Keratinocyte (primary cell): ENCODE results near the gene OXNAD1. TPM values are rescaled to one million over a fixed set of nuclear protein-coding genes. Genes with fewer than 3 reads are reported as not detected.

Source experiments
- DNase-seq: peaks from one replicate; pipeline ENCODE4 v3.0.0-alpha.2; 2011; ENCODE audit warnings: low read depth, missing footprints, low spot score
- FAIRE-seq: peaks from 2 replicates; lab custom pipeline; 2011; peaks lifted over from hg19 to GRCh38; lab: Jason Lieb, UNC
- H2AFZ ChIP-seq: 2 replicates; pipeline ENCODE4 v1.6.0; 2012; ENCODE audit warnings: low read length, control low read depth, inconsistent platforms; ENCODE audit not compliant: control insufficient read depth
- H3K27ac ChIP-seq: 2 replicates; pipeline ENCODE4 v1.5.1; 2011; ENCODE audit warnings: low read length; ENCODE audit not compliant: control insufficient read depth, insufficient read depth
- H3K27me3 ChIP-seq: 3 replicates; pipeline ENCODE4 v1.6.0; 2011; ENCODE audit warnings: low read length; ENCODE audit not compliant: control insufficient read depth, insufficient read depth; ENCODE audit errors: extremely low read depth
- H3K36me3 ChIP-seq, 2 experiments: 2 replicates in 1 of 2; 3 replicates in 1 of 2; pipeline ENCODE4 v1.5.1; 2011; ENCODE audit warnings: low read length in 2 of 2, mild to moderate bottlenecking in 1 of 2; ENCODE audit not compliant: control insufficient read depth in 2 of 2, insufficient read depth in 2 of 2; ENCODE audit errors: extremely low read depth in 1 of 2
- H3K4me1 ChIP-seq: 3 replicates; pipeline ENCODE4 v1.5.1; 2011; ENCODE audit warnings: low read length; ENCODE audit not compliant: control insufficient read depth, insufficient read depth; ENCODE audit errors: extremely low read depth
- H3K4me2 ChIP-seq: 3 replicates; pipeline ENCODE4 v1.6.0; 2011; ENCODE audit warnings: low read depth, low read length; ENCODE audit not compliant: control insufficient read depth, insufficient read depth; ENCODE audit errors: extremely low read depth
- H3K4me3 ChIP-seq, 3 experiments: fragments of 200-600 bp in 1 of 3; sonication (generic) in 1 of 3; 2 replicates in 2 of 3; 3 replicates in 1 of 3; pipeline ENCODE4 v1.5.1; 2011 to 2016; ENCODE audit warnings: low read length in 3 of 3, mild to moderate bottlenecking in 3 of 3, control low read depth in 2 of 3, inconsistent platforms in 1 of 3, low read depth in 1 of 3, mixed read lengths in 1 of 3, mixed run types in 1 of 3, moderate library complexity in 1 of 3; ENCODE audit not compliant: control insufficient read depth in 2 of 3, insufficient read depth in 2 of 3; ENCODE audit errors: extremely low read depth in 1 of 3
- H3K79me2 ChIP-seq: 2 replicates; pipeline ENCODE4 v1.6.0; 2012; ENCODE audit warnings: low read length; ENCODE audit not compliant: control insufficient read depth, insufficient read depth
- H3K9ac ChIP-seq: 3 replicates; pipeline ENCODE4 v1.6.0; 2011; ENCODE audit warnings: low read length; ENCODE audit not compliant: control insufficient read depth, insufficient read depth; ENCODE audit errors: extremely low read depth
- H3K9me1 ChIP-seq: 3 replicates; pipeline ENCODE4 v1.6.0; 2011; ENCODE audit warnings: low read length; ENCODE audit not compliant: control insufficient read depth, insufficient read depth; ENCODE audit errors: extremely low read depth
- H3K9me3 ChIP-seq: 2 replicates; pipeline ENCODE4 v1.5.1; 2012; ENCODE audit warnings: low read depth, low read length; ENCODE audit not compliant: control insufficient read depth
- H4K20me1 ChIP-seq: 3 replicates; pipeline ENCODE4 v1.6.0; 2011; ENCODE audit warnings: low read length; ENCODE audit not compliant: control insufficient read depth, insufficient read depth; ENCODE audit errors: extremely low read depth
- EZH2 ChIP-seq: IDR thresholded peaks from one replicate; pipeline ENCODE4 v1.6.1; 2012; ENCODE audit warnings: inconsistent platforms, mild to moderate bottlenecking, low read length, moderate library complexity
- dilution Hi-C: fragments of 300-500 bp; cut with MboI; formaldehyde crosslinking; loops from one replicate; pipeline ENCODE4 v1.7.0; 2020; ENCODE audit warnings: low sequenced_read_pairs; ENCODE audit not compliant: extremely low pct_ligation_motif_present
- polyA plus RNA-seq, 5 experiments: library from polyadenylated mRNA; depleted of rRNA in 3 of 5; stranded (reverse) in 3 of 5; stranded (forward) in 1 of 5; unstranded in 1 of 5; fragments of >200 nt; gene quantifications; 1 replicate in 1 of 5; 2 replicates in 3 of 5; 3 replicates in 1 of 5; pipeline versions ENCODE4 v1.2.1 to v1.2.3, GENCODE V29; 2011 to 2012; ENCODE audit warnings: missing spikeins in 2 of 5, low read depth in 1 of 5, low replicate concordance in 1 of 5
- TF ChIP-seq, protein P1 (sequence below), 3 experiments: IDR thresholded peaks in 1 of 3; conservative IDR thresholded peaks in 1 of 3; optimal IDR thresholded peaks in 1 of 3; 2 replicates in 2 of 3; 3 replicates in 1 of 3; pipeline versions ENCODE3 to v1.5.1; 2011; ENCODE audit warnings: low read length in 3 of 3, mild to moderate bottlenecking in 3 of 3, moderate library complexity in 2 of 3, control low read depth in 1 of 3, inconsistent platforms in 1 of 3; ENCODE audit not compliant: insufficient read depth in 2 of 3; ENCODE audit errors: extremely low read depth in 1 of 3

The OXNAD1 gene
- polyA plus RNA-seq, 1 donor (not counting 4 experiments of a cell fraction or from before 2014, with no cell fraction given): 15.2 TPM

DNA sequence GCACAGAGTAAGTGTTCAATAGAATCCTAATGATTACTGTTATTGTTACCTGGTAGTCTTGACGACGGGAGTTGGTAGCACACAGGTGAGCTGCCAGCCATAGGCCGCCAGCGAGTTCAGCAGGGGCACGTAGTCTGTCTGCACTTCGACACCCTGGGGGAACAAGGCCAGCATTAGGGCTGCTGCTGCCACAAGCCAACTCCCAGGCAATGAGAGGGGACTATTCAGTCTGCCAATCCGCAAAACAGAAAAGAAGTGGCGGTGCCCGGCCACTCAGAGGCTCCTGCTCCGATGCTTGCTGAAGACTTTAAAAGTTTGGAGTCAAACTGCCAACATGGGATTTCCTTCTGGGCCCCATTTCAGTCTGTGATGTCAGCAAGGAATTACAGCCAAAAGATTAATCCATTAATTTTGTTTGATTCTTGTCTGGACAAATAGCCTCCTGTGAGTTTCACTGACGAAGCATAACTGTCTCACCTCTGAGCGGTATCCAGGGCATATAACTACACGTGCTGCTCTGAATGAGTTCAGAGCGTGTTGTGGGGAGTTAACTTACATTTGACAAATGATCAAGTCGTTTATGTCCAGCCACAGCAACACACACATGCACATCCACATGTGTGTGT lies 61.8 kb downstream of the OXNAD1 start:
- dilution Hi-C loops: no loop called here
- no peak overlapping the region for H3K4me2 ChIP-seq
- no peaks in the 10 kb centered on the region for H3K9me1 ChIP-seq
- H3K27ac ChIP-seq: no peak overlapping the region
- peaks cover 6 to 12% of the 10 kb centered on the region in 2 experiments for H3K36me3 ChIP-seq
- no peaks in the 10 kb centered on the region for H3K4me1 ChIP-seq
- peaks cover 6% of the 10 kb centered on the region for H3K9me3 ChIP-seq
- H3K79me2 ChIP-seq: no peaks in the 10 kb centered on the region
- H3K9ac ChIP-seq: no peak overlapping the region
- no peaks in the 10 kb centered on the region for H3K27me3 ChIP-seq
- DNase-seq (no peak), FAIRE-seq (no peak)
- no peak overlapping the region for H2AFZ ChIP-seq
- TF ChIP-seq, protein P1, sequence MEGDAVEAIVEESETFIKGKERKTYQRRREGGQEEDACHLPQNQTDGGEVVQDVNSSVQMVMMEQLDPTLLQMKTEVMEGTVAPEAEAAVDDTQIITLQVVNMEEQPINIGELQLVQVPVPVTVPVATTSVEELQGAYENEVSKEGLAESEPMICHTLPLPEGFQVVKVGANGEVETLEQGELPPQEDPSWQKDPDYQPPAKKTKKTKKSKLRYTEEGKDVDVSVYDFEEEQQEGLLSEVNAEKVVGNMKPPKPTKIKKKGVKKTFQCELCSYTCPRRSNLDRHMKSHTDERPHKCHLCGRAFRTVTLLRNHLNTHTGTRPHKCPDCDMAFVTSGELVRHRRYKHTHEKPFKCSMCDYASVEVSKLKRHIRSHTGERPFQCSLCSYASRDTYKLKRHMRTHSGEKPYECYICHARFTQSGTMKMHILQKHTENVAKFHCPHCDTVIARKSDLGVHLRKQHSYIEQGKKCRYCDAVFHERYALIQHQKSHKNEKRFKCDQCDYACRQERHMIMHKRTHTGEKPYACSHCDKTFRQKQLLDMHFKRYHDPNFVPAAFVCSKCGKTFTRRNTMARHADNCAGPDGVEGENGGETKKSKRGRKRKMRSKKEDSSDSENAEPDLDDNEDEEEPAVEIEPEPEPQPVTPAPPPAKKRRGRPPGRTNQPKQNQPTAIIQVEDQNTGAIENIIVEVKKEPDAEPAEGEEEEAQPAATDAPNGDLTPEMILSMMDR (optimal IDR thresholded peaks at IDR 0.05 in 1 of 3, IDR thresholded peaks at IDR 0.05 in 1 of 3, conservative IDR thresholded peaks at IDR 0.05 in 1 of 3; ENCODE audit: extremely low read depth in 1 of 3, insufficient read depth in 2 of 3, low read length in 3 of 3): no peak
- TF ChIP-seq EZH2: no peak
- no peak overlapping the region for H3K4me3 ChIP-seq
- no peaks in the 10 kb centered on the region for H4K20me1 ChIP-seq

- Histone ChIP-seq H3K9me3 (peaks cover 6% of the 10 kb centered on the region), H3K4me2 (no peak overlapping the region), H3K4me3 (no peak overlapping the region), H3K4me1 (no peaks in the 10 kb centered on the region), H3K27me3 (no peaks in the 10 kb centered on the region), H4K20me1 (no peaks in the 10 kb centered on the region), H3K36me3 (peaks cover 5 to 10% of the 10 kb centered on the region in 2 experiments), H3K79me2 (no peaks in the 10 kb centered on the region), H3K9ac (no peak overlapping the region), H3K9me1 (no peaks in the 10 kb centered on the region), H2AFZ (no peak overlapping the region), H3K27ac (no peak overlapping the region)
- DNase-seq (no peak), FAIRE-seq (no peak)
- TF ChIP-seq, protein P1 (optimal IDR thresholded peaks at IDR 0.05 in 1 of 3, IDR thresholded peaks at IDR 0.05 in 1 of 3, conservative IDR thresholded peaks at IDR 0.05 in 1 of 3; ENCODE audit: extremely low read depth in 1 of 3, insufficient read depth in 2 of 3, low read length in 3 of 3): no peak
- TF ChIP-seq EZH2: no peak
- dilution Hi-C loops: no loop called here
Observed at GRCh38 chr3:16328124-16328523, 63.1 kb downstream of the OXNAD1 start.
